Stimulated activated CD8-positive, alpha-beta memory T cell treated with anti-CD3 and anti-CD28 coated beads, Interleukin-12 subunit alpha, Interleukin-12 subunit beta, amount 100 ng/mL, for 4 hours (primary cell): ENCODE data around the gene SMAD3.
"Not testable (repeated sequence)": the region's sequence is repeated elsewhere in the genome, so short reads cannot be mapped to it uniquely, and the experiment has no call there.

ENCODE experiments used
- DNase-seq: peaks from one replicate; pipeline ENCODE4 v3.0.0-alpha.2; 2020; ENCODE audit warnings: low read depth

SMAD3 gene

DNA sequence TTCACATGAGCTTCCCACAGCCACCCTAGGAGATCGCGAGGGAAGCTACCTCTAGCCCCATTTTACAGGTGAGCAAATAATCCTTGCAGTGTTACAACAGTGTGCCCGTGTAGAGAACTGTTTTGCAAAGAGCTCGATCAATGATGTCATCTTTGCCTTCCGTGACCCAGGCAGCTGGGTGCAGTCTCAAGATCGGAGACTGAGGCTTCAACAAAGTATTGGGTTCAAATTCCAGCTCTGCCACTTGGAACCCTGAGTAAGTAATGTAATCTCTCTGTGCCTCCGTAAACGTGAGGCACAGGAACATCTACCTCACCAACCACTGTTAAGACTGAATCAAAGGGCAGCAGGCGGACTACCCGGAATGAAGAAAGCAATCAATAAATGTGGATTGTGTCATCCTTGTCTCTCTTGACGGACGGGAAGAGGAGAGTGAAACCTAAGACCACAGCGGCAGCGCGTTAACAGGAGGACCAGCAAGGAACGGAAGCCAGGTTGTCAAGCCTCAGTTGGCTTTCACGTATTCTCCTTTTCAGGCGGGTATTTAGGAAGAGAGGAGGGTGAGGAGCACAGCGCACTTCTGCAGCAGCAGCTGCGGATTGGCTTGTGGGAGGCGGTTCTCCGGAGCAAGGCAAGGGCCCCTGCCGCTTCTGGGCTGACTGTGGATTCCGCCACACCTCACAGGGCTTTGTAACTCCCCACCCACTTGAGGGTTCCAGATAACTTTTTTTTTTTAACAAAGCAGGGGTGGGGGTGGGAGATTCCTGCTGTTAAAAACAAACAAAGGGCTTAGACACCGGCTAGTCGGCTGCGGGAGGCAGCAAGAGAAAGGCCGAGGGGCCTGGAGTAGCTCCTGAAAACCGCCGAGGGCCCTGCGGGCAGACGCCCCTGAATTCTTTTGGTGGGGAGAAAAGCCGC is 1.5 kb upstream of the SMAD3 start:
- no peak for DNase-seq

DNA sequence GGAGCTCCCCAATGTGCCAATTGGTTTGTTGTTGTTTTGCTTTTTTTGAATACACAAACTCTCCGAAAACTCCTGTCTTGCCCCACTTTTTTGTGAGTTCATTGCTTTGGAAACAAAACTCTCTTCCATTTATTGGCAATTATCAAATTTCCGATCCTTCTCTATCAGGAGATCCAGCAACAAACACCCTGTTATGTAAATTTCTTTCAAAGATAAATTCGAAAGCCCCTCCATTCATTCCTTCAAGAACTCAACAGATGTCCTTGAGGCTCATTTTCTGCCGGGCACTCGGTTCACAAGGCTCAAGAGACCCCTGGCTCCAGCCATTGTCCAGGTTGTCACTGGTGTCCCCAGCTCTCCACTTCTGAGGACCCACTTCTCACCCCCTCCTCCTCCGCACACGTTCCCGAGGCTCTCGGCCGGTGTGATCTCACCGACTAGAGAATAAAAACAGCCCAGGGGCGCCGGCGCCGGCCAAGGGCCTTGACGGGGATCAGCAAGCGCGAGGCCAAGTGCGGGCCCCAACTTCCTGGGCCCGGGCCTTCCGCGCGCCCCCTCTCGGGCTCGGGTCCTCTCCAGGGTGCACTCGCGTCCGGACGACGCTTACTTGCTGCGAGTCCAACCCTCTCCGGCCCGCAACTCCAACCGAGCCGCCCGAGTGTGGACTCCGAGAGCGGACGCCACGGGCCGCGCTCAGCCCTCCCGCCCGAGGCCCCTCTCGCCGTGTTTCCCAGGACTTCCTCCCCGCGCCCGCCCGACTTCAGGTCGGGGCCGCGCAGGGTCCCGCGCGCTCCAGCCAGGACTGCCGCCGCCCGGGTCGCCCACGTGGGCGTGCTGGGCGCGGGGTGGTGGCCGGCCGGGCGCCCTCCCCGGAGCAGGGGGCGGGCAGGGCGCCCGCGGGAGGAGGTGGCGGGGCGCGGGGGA is 533 bp upstream of the SMAD3 start:
- DNase-seq = no peak

DNA sequence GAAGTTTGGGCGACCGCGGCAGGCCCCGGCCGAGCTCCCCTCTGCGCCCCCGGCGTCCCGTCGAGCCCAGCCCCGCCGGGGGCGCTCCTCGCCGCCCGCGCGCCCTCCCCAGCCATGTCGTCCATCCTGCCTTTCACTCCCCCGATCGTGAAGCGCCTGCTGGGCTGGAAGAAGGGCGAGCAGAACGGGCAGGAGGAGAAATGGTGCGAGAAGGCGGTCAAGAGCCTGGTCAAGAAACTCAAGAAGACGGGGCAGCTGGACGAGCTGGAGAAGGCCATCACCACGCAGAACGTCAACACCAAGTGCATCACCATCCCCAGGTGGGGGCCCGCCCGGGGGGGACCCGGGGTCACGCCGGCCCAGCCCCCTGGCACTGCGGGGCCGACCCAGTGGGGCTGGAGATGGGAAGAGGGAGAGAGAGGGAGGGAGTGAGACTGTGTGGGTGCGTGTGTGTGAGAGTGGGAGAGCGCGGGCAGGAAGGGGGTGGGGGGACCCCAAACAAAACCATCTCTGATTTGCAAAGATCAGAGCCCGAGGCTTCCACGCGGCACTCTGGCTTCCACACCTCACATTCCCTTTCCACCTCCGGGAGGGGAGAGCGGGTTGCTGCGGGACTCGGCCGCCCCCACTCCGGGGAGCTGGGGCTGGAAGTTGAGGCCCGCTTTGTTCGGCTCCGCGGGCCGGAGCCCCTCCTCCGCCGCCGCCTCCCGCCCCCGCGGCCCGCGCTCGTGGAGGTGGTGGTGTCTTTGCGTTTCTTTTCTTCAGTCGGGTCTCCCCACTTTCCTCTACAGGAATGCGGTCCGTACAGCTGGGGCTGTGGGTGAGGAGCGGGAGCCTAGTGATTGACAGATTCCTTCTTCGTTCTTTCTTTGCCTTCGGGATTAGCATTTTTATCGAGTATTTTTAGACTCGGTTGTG is 898 bp downstream of the SMAD3 start:
- no peak for DNase-seq

DNA sequence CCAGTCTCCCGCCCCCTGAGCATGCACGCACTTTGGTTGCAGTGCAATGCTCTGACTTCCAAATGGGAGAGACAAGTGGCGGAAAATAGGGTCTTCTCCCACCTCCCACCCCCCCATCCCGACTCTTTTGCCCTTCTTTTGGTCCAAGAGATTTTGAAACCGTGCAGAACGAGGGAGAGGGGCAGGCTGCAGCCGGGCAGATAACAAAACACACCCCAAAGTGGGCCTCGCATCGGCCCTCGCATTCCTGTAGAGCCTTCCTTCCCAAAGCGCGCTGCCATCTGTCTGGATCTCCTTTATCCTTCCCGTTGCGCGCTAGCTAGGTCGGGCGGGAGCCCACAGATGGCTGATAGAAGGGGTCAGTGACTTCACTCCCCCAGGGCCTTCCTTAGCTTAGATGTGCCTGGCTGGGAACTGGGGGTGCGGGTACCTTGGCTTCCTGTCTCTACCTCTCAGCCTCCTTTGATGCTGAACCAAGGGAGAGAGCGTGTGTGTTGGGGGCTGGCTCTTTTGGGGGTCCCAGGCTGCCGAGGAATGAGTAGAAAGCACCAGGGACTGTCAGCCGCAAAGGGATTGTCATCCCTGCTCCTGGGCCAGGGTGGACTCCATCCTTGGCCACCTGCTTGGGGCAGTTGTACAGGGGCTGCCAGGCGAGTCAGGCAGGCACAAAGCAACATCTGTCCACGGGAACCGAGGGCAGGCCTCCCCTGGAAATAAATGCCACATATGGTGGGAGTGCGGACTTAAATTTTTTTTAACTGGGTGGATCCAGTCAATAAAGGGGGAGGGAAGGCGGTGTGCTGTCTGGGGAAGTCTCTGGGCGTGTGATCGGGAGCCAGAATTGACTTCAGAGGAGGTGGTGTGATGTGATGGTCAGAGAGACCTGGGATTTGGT is 1.8 kb downstream of the SMAD3 start:
- no peak for DNase-seq

DNA sequence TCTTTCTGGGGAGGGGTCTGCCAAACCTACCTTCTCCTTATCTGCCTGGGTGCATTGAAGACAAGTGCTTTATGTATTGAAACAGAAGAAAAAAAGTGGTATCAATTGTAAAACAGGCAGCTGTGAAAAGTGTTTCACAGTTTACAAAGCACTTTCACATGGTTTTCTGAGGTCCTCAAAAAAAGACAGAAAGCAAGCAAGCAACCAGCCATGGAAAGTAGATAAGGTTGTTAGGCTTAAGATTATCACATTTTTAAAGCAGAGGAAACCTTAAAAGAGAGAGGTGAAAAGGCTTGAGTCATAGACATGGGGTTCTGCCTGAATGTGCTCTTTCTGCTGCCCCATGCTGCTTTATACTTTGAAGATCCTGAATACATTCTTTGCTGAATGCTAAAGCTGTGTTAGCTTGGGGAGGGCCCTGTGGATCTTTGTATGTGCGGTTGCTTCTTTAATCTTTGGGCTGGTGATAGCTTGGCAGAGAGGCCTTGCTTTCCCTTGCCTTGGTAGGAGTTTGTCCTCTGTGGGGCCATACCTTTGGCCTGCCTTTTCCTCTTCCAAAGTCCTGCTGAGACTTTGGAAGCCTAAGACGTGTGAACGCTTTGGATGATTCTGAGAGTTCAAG is 2.6 kb downstream of the SMAD3 start:
- DNase-seq = no peak

DNA sequence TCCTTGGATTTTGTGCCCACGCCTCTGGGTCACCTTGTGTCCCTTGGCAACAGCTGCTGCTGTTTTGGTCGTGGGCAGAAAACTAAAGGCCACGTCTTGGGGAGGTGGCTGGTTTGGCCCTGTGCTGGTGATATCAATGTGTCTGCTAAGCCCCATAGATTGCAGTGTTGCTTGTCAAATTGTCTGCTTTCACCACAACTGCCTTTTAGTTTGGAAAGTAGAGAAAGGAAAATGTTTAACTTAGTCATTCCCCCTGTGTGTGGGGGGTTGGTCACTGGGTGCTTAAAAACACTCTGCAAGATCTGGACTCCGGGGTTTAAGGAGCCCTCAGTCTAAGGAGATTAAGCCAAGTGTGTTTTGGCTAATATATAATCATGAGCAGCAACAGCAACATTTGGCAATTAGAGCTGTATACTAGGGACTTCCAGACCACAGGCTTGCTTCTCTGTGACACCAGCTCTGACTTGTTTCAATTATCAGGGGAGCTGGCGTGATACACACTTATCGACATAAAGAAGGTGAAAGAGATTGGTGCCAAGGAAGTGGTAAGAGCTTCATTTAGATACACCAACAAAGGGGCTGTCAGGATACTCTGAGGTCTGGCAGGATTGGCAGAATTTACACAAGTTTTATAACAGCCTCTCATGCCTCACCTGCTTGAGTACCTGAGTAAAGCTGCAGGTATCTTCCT is 3.5 kb downstream of the SMAD3 start:
- no peak for DNase-seq

DNA sequence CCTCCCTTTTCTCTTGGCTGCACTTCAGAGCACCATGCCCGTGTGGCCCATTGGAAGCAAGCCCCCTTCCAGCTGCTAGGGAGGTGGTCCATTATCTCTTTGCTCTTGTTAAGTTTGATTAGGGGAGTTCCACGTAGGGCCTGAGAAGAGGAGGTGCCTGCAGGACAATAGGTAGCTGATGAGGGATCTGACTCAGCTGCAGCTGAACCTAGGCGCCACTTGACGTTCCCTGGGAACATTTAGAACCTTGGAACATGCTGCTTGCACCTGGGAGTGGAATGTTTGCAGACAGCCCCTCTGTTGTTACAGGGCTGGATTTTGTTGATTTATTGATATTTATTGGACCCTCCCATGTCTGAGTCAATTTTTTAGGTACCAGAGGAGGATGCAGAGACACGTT is 4.7 kb downstream of the SMAD3 start:
- no peak for DNase-seq

DNA sequence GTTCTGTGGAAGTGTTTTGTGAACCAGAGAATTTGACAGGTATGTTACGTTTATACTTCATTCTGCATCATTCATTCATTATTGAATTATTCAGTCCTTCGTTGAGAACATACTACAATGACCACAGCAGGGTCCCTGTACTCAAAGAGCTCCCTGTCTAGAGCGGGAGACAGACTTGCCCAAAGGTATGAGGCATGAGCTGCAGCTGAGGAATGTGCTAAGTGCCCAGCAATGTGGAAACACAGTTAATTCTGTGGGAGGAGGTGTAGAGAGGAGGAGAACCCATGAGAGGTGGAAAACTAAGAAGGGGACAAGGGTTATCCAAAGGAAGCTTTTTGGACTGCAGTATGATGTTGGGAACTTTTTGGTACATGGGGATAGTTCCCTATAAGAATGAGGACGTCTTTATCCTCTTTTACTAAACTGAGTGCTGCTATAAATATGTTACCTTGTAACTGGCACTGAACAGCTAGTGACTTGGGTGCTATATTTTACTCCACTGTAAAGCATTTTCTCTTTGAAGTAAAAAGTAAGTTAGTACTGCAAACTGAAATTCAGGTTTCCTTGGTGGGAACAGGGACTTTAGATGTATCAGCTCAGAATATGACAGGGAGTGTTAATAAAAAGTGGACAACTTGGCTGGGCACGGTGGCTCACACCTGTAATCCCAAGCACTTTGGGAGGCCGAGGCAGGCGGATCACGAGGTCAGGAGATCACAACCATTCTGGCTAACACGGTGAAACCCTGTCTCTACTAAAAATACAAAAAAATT is 5.7 kb downstream of the SMAD3 start:
- no peak for DNase-seq

DNA sequence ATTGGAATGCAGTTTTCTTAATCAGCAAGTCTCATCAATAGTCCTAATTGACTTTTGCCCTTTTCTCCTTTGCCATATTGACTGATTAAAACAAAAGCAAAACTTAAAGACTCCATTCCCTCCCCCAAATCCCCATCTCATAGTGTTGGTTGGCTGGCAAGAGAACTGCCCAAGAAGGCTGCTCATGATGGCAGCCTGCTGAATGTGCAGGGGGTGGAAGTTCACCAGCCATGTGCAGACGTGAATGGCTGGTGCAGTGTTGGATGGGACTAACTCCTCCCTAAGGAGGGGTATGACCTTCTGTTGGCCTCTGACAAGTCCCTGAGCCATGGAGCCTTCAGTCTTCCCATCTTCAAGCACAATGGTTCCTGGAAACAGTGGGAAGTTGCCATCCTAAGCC is 7.0 kb downstream of the SMAD3 start:
- DNase-seq = no peak

DNA sequence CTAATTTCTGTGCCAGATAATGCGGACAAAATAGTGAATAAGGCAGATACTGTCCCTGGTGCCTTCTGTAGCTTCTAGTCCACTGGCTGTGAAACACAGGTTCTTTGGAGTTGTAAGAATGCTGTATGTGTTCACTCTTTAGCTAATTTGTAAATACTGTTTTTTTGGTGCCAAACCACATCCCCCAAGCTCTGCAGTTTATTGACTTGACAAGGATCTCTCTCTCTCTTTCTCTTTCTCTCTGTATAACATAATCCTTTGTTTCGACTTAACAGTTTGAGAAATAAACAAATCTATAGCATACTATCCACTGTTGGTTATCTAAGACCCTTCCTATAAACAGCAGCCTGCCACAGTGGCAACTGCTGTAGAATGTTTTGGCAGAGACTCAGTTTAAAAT is 7.6 kb downstream of the SMAD3 start:
- DNase-seq = no peak

DNA sequence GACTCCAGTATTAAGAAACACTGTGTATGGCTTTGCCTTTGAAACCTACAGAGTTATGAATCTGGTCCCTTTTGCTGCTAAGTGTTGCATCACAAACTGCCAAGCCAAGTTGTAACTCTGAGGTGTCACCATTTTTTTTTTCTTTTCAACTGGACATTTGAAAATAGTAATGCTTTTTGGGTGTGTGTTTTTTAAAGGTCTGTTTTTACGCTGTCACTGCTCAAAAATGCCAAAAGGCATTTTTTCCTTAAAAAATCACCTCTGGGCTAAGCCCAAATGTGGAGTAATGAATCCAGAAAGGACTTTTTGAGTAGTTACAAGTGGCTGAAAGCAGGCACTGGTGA is 9.5 kb downstream of the SMAD3 start:
- DNase-seq = no peak

DNA sequence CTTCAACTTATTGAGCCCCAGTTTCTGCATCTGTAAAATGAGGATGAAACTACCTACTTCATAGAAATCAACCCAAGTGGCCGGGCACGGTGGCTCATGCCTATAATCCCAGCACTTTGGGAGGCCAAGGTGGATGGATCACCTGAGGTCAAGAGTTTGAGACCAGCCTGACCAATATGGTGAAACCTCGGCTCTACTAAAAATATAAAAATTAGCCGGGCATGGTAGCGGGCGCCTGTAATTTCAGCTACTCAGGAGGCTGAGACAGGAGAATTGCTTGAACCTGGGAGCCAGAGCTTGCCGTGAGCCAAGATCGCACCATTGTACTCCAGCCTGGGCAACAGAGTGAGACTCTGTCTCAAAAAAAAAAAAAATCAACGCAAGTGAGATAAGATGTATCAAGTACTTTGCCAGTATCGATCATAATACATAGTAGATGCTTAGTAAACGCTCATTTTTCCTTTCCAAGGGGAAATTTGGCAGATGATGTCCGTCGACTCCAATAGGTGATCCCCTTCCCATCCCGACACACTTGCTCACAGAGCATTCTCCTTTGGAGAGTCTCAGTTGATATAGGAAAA is 10.2 kb downstream of the SMAD3 start:
- DNase-seq = not testable (repeated sequence)

DNA sequence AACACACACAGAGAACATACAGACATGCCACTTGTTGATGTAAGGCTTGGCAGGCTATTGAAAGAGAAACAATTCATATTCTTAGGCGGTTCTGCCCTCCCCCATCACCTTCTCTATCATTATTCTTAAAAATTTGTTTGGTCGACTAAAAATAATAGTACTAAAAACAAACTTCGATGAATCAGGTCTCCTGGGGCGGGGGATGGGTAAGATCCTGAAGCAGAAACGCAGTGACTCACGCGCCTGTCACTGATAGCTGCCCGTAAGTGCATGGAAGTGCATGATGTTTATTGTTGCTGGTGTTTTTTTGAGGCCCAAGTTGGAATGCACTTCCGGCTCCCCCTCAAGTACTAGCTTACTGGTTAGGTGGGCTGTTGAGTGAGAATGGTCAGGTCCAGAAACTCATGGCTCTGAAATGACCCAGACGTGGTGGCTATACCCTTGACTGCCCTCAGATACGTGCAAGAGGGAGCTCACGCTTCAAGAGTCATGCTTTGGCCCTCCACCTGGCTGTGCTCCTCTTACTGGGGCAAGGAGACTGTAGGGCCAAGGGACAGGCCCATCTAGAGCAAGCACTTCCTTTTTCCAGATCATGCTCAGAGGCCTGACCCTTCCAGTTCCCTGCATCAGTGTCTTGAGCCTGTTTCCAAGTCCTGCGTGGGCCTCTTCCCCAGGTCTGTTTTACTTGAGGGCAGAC is 10.9 kb downstream of the SMAD3 start:
- DNase-seq = no peak

DNA sequence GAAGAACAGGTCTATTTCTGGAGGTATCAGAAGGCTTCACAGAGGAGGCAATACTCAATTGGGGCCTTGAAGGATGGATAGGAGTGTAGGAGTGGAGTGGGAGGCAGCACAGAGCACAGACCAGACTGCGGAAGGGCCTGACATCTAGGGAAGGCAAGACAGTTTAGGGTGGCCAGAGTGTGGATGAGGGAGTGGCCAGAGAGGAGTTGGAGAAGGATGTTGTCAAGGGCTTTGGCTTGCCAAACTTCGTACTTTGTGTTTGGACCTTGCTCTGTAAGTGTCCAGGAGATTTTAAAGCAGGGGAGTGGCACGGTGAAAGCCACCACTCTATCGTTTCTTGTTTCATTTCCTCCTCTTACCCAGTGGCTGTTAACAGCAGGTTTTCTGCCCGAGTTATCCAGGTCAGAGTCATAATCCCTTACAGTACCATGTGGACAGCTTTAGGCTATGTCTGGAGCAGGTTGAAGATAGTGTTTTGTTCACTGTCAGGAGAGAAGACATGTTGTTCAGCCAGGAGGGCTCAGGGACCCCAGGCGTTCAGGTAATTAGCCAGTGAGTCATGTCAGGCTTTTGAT is 12.3 kb downstream of the SMAD3 start:
- DNase-seq = no peak

DNA sequence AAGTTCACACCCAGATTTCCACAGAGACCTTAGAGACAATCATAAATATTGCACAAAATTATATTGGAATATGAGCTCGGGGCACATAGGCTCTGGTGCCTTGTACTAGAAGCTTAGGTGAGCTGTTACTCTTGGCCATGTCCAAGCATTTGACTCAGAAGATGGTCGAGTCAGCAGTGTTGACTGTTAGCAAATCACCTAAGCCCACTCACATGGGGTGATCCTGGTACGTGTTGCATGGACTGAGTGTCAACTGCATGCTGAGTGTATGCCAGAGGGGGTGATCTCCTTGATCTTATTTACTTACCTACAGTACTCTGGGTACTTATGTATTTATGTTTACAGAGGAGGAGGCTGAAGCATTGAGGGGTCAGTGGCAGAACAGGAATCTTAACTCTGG is 14.0 kb downstream of the SMAD3 start:
- DNase-seq = no peak

DNA sequence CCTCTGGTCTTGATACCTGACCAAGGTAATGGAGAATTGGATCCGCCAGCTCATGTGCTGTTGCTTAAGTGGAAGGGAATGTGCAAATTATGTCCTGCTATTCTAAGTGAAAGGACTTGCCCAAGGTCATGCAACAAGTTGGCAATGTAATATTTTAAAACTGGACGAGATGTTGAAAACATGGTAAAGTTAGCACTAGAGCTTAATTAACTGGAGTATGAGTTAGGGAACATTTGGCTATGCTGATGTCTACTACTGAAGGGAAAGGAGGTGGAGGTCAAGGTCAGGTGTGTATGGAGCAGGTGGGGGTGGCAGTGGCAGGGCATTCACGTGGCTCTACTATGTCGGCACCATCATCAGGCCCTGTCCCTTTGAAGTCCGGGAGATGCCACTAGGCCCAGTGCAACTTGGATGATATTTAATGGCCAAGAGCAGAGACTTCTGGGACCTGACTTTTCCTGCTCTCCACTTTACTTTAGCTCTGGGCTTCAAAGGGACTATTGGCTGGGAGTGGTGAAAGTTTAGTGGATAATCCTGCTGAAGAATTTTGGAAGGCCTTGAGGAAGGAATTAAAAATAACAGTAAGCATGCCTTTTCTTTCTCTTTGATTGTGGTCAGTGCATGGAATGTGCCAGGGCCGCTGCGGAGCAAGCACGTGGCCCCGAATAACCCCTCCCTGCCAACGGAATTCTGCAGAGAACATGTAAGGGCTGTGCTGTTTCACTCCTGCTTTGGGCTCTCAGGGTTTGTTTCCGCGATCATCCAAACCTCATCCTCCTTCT is 14.9 kb downstream of the SMAD3 start:
- DNase-seq = no peak

DNA sequence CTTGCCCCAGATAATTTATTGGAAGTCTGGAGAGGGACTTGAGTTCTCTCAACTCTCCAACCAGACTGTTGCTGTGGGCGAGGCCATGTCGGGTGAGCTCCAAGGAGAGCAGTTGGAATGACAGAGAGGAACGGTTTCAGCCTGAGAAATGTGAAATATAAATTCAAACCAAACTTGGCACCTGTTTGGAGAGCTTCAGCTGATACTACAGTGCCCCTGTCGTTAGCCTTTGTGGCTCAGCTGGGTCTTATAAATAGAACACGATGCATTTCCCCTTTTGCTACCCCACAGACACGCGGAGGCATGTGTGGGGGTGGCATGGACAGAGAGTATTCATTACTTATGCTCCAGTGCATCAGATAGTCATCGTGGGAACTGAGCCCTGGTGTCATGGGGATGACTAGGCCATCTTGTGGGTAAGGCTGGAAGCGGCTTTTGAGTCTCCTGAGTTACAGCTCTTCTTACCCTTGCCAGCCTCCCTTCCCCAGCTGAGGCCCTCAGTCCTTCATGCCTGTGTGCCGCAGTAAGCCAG is 15.6 kb downstream of the SMAD3 start:
- DNase-seq = no peak
